ENCODE results near the gene HLA-A.
"Not testable (repeated sequence)": the region's sequence is repeated elsewhere in the genome, so short reads cannot be mapped to it uniquely, and the experiment has no call there.

The HLA-A gene

GRCh38 chr6:29963697-29964096 lies 21.4 kb downstream of the HLA-A start:
- DNase-seq: not testable (repeated sequence)

DNA sequence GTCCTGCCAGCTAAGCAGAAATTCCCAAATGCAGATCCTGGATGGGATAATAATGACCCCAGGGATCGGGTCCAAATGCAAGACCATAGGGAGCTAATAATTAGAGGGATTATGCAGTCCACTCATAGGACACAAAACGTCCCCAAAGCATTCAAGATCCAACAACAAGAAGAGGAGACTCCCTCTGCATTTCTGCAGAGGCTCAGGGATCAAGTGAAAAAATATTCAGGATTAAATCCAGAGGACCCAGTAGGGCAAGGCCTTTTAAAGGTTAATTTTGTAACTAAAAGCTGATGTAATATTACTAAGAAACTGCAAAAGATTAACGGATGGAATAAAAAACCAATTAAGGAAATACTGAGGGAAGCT lies 22.2 kb downstream of the HLA-A start:
- no peak for DNase-seq

- peak; percentile 36 for DNase-seq
These were observed 22.7 kb downstream of the HLA-A start for GRCh38 chr6:29964887-29965562.

DNA sequence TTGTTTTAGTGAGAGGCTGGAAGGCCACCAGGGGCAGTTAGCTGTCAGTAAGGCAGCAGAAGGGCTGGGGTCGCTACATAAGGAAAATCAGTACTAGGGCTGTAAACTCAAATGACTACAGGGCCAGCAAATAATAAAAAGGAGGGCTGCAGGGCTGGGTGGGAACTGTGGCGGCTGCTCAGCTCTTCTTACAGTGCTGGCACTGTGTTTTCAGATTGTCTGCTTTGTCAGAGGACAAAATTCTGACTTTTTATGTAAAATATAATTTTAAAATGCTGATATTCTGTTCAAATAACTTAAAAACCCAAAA lies 23.2 kb downstream of the HLA-A start:
- no peak for DNase-seq

DNA sequence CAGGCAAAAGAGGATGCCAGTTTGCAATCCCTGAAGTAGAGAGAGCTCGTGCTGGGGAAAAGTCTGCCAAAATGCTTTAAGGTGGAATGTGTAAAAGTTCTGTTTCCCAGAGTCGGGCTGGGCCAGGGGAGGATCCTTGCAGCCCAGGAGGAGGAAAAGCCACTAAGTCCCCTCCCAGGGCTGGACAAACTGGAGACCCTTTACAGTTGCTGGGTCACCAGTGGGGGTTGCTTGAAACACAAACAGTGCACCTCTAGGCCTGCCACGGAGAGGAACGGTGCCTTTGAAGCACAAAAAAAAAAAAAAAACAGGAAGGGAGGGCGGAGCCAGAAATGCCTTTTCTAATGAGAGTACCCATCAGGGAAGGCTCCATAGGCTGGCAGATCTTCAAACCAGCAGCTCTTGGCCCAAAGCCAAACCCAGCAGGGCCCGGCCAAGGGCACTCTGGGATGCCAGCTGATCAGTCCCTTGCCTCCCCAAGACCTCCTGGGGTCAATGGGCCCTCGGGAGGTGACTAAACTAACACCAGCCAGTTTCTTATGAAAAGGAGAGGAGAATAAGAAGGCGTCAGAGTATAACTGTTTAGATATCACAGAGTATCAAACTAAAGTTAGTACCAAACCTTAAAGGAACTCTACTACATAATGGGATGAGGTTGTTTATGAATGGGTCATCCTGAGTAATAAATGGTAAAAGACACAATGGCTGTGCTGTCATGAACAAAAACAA lies 23.7 kb downstream of the HLA-A start:
- peak; percentile 41 for DNase-seq

- no peak for DNase-seq
These were observed 25.2 kb downstream of the HLA-A start for GRCh38 chr6:29967379-29968010.

DNA sequence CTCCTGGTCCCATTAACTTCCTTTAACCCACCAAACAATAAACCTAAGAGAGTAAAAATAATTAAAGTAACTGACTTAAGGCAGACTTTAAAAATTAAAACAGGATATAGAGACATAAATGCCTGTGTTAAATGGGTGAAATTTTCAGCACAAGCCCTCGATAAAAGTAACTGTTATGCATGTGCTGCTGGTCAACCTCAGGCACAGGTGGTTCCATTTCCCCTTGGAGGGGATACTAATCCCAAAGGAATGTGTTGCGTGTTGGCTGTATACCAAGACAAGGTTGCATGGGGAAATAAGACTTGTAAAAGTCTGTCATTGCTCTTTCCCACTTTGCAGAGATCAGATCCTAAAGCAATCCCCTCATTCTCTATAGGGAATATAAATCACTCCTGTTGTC lies 25.8 kb downstream of the HLA-A start:
- no peak for DNase-seq

- DNase-seq: no peak
These were observed 26.6 kb downstream of the HLA-A start for GRCh38 chr6:29968905-29969304.

GRCh38 chr6:29970711-29971110 lies 28.4 kb downstream of the HLA-A start:
- no peak for DNase-seq

DNA sequence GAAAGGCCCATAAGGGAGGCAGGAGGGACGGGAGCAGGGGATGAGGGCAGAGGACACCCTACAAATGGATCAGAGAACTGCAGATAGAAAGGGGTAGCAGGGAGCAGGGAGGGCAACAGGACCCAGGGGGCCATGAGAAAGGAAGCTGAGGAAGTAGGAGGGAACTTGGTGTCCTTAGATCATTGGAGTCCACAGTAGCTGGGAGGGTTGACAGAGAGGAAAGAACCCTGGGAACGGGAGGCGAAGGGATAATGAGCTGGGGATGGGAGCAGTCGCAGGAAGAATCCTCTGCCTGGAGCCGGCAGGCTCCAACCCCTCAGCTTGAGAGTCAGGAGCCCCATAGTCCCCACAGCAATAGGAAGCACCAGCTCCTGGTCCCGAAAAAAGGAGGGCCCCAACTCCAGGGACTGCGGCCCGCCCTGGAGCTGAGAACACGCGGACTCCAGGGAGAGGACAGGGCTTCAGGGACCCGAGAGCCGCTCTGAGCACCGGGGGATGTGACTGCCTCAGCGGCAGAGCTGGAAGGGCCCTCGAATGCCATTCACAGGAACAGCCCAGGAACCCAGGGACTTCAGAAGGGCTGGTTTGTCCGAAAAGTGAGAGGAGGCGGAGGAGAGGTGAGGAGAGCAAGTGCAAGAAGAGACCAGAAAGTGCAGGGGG lies 32.7 kb downstream of the HLA-A start:
- no peak for DNase-seq

GRCh38 chr6:29975561-29975907 lies 33.2 kb downstream of the HLA-A start:
- no peak for DNase-seq

GRCh38 chr6:29976253-29976587 lies 33.9 kb downstream of the HLA-A start:
- no peak for DNase-seq

DNA sequence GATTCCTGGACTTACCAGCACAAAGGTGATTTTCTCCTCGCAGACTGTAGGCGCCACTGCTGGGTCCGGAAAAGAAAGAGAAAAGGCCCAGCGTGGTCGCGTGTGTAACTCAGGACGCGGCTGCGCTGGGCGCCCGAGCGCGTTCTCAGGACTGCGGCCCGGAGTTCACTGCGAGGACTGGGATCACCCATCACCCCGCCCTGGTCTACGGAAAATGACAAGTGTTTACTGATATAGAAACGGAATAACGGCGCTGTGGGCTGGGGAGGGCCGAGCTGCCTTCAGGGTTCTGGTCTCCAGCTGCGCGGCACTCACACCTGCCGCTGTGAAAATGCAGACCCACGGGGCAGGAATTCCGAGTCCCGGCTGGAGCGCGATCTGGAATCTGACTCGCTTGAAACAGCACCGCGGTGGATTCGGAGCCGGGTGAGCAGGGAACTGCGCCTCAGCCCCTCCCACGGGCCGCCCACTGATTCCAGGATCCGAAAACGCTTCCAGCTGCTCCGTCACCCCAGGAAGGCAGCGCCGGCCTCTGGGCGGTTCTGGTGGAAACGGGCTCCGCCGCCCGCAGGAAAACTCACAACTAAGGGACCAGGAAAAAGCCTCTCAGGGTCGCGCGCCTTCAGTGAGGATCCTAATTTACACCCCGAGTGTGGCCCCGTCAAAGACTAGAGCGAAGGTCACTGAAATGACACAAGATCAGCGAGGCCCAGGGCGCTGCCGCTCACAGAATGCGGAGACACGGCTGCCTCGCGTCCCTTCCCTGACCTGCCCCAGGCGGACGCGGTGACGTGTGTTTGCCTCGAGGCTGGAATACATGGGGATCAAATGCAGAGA lies 34.5 kb downstream of the HLA-A start:
- peak; percentile 25 for DNase-seq

DNA sequence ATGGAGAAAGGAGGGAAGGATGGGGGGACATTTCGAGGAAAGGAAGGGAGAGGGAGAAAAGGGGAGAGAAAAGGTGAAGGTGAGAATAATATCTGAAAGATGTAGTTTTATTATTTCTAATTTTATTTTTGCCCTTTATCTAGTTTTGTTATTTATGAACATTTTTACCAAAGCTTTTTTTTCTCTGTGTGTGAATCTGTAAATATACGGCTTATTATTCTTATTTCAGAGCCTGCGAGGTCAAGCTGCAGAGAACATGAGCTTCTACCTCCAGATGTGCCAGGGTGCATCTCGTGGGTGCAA lies 35.0 kb downstream of the HLA-A start:
- DNase-seq: no peak

DNA sequence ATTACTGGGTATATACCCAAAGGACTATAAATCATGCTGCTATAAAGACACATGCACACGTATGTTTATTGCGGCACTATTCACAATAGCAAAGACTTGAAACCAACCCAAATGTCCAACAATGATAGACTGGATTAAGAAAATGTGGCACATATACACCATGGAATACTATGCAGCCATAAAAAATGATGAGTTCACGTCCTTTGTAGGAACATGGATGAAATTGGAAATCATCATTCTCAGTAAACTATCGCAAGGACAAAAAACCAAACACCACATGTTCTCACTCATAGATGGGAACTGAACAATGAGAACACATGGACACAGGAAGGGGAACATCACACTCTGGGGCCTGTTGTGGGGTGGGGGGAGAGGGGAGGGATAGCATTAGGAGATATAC lies 37.7 kb downstream of the HLA-A start:
- DNase-seq: not testable (repeated sequence)

GRCh38 chr6:29980511-29980910 lies 38.2 kb downstream of the HLA-A start:
- no peak for DNase-seq

DNA sequence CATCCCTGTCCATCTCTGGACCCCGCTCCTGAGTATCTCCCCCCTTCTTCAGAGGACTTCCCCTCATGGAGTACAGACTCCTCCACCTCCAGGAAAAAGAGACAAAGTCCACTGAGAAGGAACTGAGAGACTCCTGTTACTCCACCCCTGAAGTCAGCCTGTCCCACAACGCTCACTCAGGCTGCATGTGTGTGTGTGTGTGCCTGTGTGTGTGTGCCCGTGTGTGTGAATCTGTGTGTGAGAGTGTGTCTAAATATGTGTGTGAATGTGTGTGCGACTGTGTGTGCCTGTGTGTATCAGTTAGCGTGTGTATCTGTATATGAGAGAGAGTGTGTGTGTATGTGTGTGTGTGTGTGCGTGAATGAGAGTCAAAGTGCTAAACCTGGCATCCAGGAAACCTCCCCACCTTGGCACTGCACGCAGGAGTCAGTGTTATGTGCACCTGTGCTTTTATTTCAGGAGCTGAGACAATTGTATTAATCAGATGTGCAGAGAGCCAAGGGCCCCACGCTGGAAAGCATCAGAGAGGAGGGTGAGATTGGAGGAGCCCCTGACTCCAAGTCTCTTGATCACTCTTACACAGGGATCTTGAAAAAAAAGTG lies 39.0 kb downstream of the HLA-A start:
- DNase-seq: no peak

DNA sequence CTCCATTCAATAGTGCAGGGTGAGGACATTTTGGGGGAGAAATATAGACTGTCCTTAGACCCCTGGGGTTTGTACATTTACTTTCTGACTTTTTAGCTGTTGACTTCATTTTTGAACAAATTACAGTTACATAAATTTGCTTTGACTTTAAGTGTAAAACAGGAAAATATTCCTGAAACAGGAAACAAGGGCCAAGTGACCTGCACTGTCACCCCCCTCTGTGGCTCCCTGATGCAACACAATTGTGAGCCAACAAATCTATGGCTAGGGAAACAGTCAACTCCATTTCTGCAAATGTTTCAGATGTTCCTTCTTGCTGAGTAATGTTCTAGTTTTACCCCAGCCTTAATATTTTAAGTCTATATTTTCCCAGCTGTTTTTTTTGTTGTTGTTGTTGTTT lies 39.8 kb downstream of the HLA-A start:
- DNase-seq: no peak

GRCh38 chr6:29984232-29984631 lies 41.9 kb downstream of the HLA-A start:
- DNase-seq: no peak

- DNase-seq: no peak
These were observed 42.7 kb downstream of the HLA-A start for GRCh38 chr6:29984992-29985391.

DNA sequence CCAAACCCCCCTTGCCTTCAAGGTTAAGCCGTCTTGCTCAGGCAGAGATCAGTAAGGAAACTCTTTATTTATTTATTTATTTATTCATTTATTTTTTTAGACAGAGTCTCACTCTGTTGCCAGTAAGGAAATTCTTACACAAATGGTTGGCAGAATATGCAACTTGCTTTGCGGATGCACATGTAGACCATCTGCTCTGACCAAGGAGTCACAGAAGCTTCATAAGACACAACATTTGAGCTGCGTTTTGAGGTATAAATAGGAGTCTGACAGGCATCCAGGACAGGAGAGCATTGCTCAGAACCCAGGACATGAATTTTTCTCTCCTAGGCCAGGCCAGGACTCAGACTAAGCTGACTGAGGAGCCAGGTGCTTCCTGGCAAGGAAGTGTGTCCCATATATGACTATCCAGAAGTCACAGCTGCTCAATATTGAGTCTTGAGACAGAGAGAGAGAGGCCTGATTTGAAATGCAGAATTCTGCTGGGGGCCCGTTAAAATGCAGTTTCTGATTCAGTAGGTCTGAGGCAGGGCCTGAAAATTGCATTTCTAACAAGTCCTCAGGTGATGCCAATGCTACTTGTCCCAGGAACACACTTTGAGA lies 43.9 kb downstream of the HLA-A start:
- no peak for DNase-seq

DNA sequence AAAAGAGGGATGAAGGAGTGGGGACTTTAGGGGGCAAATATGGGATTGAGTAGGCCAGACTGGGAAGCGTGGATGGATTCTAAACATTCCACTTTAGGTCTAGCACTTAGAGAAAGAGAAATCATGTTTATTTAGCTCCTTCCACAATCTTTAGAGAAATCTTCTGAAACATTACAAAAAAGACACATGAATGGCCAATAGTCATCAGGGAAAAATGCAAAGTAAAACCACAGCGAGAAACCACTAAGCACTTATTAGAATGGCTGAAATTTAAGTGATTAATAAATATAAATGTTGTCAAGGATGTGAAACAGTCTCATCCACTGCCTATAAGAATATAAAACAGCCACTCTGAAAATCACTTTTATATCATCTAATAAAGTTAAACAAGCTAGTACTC lies 46.9 kb downstream of the HLA-A start:
- no peak for DNase-seq

- DNase-seq: no peak
These were observed 48.6 kb downstream of the HLA-A start for GRCh38 chr6:29990931-29991330.

All from effector CD8-positive, alpha-beta T cell (primary cell).